BLaER1 (cell line): ENCODE results near the gene SULF2.
A peak's percentile ranks its signal among the peaks of the same experiment; 100 is the strongest.

Source experiments
- H3K27ac ChIP-seq: shearing (Covaris generic); formaldehyde crosslinking; 2 replicates; pipeline ENCODE4 v1.8.1; 2022
- H3K27me3 ChIP-seq: shearing (Covaris generic); formaldehyde crosslinking; 2 replicates; pipeline ENCODE4 v1.8.1; 2022
- H3K36me3 ChIP-seq: shearing (Covaris generic); formaldehyde crosslinking; 2 replicates; pipeline ENCODE4 v1.8.1; 2022
- H3K4me1 ChIP-seq: shearing (Covaris generic); formaldehyde crosslinking; 2 replicates; pipeline ENCODE4 v1.8.1; 2022
- H3K4me2 ChIP-seq: shearing (Covaris generic); formaldehyde crosslinking; 2 replicates; pipeline ENCODE4 v1.8.1; 2022
- H3K4me3 ChIP-seq: shearing (Covaris generic); formaldehyde crosslinking; 2 replicates; pipeline ENCODE4 v1.8.1; 2022
- H3K9ac ChIP-seq: shearing (Covaris generic); formaldehyde crosslinking; 2 replicates; pipeline ENCODE4 v1.8.1; 2022
- H3K9me3 ChIP-seq: shearing (Covaris generic); formaldehyde crosslinking; 2 replicates; pipeline ENCODE4 v1.8.1; 2022
- H4K20me1 ChIP-seq: shearing (Covaris generic); formaldehyde crosslinking; 2 replicates; pipeline ENCODE4 v1.8.1; 2022
- Cebpa-rat ChIP-seq: shearing (Covaris generic); IDR thresholded peaks from 2 replicates; pipeline ENCODE4 v1.8.1; 2022

The SULF2 gene

DNA sequence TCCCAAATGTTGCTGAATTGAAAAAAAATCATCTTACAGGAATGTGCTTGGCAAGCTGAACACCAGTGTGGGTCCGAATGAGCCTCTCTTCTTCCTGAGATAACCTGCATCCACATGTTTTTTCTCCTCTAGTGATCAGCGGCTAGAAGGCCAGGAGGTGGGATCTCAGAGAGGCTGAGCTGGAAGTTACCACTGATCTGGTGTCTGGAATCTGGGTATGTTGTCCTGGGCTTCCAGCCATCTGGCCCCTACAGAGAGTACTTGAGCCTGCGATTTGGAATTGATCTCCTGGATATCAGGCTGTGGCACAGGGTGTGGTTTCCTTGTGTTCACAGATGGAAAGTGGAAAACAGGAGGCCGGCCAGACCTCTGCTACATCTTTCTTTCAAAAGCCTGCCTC lies 35.9 kb downstream of the SULF2 start:
- H3K4me2 ChIP-seq, result peak overlapping the region; percentile 45; the same call in 1 of the 2 replicates
- no peaks in the 10 kb centered on the region for H4K20me1 ChIP-seq
- H3K4me1 ChIP-seq, result peaks cover 18% of the 10 kb centered on the region
- H3K27me3 ChIP-seq, result no peaks in the 10 kb centered on the region
- H3K4me3 ChIP-seq, result no peak overlapping the region
- H3K27ac ChIP-seq, result no peak overlapping the region
- H3K9me3 ChIP-seq, result no peaks in the 10 kb centered on the region
- no peak for TF ChIP-seq Cebpa-rat
- H3K9ac ChIP-seq, result no peak overlapping the region
- H3K36me3 ChIP-seq, result no peaks in the 10 kb centered on the region

DNA sequence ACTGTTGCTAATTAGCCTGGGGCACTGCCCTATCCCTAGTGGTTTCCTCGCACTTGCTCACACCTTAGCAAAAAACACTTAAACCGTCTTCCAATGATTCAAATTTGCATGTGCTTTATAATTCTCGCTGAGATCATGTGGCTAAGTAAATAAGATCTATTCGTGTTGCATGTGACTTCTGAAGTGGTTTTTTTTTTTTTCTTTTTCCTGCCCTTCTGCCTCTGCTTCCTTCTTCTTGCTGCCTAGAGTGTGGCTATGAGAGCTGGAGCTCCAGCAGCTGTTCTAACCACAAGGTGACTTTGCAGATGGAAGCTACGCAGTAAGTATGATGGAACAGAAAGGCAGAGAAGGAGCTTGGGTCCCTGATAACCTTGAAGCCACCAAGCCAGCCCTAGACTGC lies 36.5 kb downstream of the SULF2 start:
- no peaks in the 10 kb centered on the region for H3K36me3 ChIP-seq
- no peaks in the 10 kb centered on the region for H3K27me3 ChIP-seq
- H3K27ac ChIP-seq, result 0 out of 2 replicates have a peak overlapping the region, but pooled peaks have one; percentile 3
- H4K20me1 ChIP-seq, result no peaks in the 10 kb centered on the region
- TF ChIP-seq Cebpa-rat, result no peak
- H3K4me3 ChIP-seq, result no peak overlapping the region
- H3K9ac ChIP-seq, result no peak overlapping the region; the same call in 1 of the 2 replicates
- H3K4me2 ChIP-seq, result peak overlapping the region; percentile 45
- H3K4me1 ChIP-seq, result peaks cover 18% of the 10 kb centered on the region
- H3K9me3 ChIP-seq, result no peaks in the 10 kb centered on the region

DNA sequence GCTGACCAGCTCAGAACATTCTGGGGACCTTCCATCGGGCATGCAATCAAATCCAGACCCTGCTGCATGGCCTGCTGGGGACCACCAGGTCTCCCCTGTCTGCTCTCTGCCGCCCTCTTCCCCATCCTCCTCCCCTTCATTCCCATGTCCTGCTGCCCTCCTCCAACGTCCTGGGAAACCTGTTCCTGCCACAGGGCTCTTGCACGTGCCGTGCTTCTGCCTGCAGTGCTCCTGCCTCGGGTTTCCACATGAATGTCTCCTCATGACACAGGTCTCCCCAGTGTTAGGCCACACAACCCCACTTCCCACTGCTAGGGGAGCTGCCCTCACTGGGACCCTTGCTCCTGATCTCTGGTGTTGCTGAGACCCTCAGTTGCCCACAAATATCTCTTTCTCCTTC lies 37.2 kb downstream of the SULF2 start:
- TF ChIP-seq Cebpa-rat, result no peak
- no peak overlapping the region for H3K4me3 ChIP-seq
- H4K20me1 ChIP-seq, result no peaks in the 10 kb centered on the region
- no peak overlapping the region for H3K9ac ChIP-seq
- no peaks in the 10 kb centered on the region for H3K36me3 ChIP-seq
- H3K27me3 ChIP-seq, result no peaks in the 10 kb centered on the region
- no peaks in the 10 kb centered on the region for H3K9me3 ChIP-seq
- H3K4me2 ChIP-seq, result peak overlapping the region; percentile 45
- H3K4me1 ChIP-seq, result peaks cover 18% of the 10 kb centered on the region
- H3K27ac ChIP-seq, result 0 out of 2 replicates have a peak overlapping the region, but pooled peaks have one; percentile 3

DNA sequence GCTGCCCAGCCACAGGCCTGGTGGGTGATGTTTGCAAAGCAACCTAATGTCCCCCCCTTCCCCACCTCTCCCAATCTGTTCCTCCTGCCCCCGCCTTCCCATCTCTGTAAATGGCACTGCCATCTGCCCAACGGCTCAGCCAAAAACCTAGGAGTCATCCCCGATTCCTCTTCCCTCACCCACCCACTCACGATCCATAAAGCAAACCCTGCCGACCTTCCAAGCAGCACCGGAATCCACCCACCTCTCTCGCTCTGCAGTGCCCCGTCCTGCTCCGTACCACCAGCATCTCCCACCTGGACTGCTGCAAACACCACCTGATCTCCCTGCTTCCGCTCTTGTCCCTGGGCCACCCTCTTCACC lies 37.6 kb downstream of the SULF2 start:
- Histone ChIP-seq H3K9me3 (no peaks in the 10 kb centered on the region), H3K9ac (no peak overlapping the region), H3K27me3 (no peaks in the 10 kb centered on the region), H3K4me2 (no peak overlapping the region), H3K36me3 (no peaks in the 10 kb centered on the region), H3K27ac (no peak overlapping the region), H3K4me1 (peaks cover 18% of the 10 kb centered on the region), H4K20me1 (no peaks in the 10 kb centered on the region), H3K4me3 (no peak overlapping the region)
- TF ChIP-seq Cebpa-rat, result no peak

DNA sequence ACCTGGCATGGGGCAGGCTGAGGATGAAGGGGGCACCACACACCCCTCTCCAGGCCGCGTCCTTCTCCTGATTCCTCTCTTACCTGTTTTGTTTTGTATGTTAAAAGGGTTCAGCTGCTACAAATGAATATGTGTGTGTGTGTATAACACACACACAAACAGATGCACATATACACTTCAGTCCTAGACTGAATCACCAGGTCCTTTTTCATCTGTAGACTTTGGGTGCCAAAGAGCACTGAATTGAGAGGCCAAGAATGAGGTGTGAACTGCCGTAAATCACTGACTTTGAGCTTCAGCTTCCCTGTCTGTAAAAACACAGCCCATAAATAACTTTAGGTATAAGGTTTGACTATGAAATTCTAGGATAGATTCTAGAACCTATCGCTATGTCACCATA lies 40.5 kb downstream of the SULF2 start:
- no peak overlapping the region for H3K4me3 ChIP-seq
- H3K27ac ChIP-seq, result no peak overlapping the region
- no peaks in the 10 kb centered on the region for H3K36me3 ChIP-seq
- H3K9me3 ChIP-seq, result no peaks in the 10 kb centered on the region
- no peaks in the 10 kb centered on the region for H3K27me3 ChIP-seq
- H4K20me1 ChIP-seq, result no peaks in the 10 kb centered on the region
- H3K4me1 ChIP-seq, result peaks cover 18% of the 10 kb centered on the region
- H3K4me2 ChIP-seq, result no peak overlapping the region
- no peak for TF ChIP-seq Cebpa-rat
- H3K9ac ChIP-seq, result no peak overlapping the region

DNA sequence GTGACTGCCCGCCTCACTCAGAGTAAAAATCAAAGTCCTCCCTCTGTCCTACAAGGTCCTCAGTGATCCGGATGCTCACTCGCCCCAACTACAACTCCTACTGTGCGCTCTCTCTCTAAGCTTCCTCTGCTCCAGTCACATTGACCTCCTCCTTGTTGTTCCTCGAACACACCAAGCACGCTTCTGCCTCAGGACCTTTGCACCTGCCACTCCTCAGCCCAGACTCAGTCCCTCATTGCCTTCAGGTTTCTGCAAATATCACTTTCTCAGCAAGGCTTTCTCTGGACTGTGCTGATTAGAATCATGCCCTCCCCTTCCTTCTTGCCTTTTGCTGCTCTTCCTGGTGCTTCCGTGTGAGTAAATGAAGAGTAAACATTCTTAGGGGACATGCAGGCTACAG lies 41.6 kb downstream of the SULF2 start:
- Histone ChIP-seq H3K27ac (no peak overlapping the region), H3K4me1 (peaks cover 8% of the 10 kb centered on the region), H4K20me1 (no peaks in the 10 kb centered on the region), H3K4me3 (no peak overlapping the region), H3K4me2 (no peak overlapping the region), H3K9me3 (no peaks in the 10 kb centered on the region), H3K36me3 (no peaks in the 10 kb centered on the region), H3K27me3 (no peaks in the 10 kb centered on the region), H3K9ac (no peak overlapping the region)
- TF ChIP-seq Cebpa-rat, result no peak

DNA sequence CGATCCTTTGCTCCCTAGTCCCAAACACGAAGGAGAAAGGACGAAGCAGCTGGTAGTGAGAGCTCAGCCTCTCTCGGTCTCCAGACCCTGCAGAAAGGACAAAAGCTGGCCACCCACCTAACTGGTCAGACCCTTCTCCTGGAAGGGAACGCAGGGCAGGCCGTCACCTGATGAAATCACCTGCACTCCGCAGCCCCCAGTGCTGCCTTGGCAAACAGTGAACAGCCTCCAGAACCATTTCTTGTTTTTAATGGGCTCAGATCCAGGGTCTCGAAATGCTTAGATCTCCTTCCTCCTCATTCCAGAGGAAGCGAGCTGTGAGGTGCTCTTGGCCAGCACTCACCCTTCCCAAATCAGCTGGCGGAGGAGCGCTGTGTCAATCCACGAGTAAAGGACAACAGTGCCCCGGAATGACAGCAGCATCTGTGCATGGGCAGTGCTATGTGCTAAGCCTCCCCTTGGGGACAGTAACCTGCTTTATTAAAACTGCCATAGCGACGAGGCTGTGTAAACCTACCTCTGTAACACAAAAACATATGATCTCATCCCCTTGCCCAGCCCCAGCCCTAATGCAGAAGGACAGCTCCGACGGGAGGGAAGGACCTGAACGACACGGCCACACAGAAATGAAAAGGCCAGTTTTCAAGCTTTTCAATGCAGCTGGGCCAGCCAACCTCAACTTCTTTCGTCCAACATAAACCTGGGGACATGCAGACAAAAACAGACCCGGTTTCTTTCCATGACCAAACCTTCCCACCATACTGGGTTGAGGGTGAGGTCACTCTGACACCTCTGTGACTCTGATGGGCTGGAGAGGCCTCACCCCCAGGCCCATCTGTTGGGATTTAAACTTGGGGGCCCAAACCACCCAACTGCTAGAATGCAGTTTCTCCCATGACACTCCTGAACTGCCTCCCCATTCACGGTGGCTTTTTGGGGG lies 43.3 kb downstream of the SULF2 start:
- H3K4me2 ChIP-seq, result no peak overlapping the region
- no peaks in the 10 kb centered on the region for H3K4me1 ChIP-seq
- no peaks in the 10 kb centered on the region for H3K36me3 ChIP-seq
- no peak overlapping the region for H3K4me3 ChIP-seq
- no peaks in the 10 kb centered on the region for H3K27me3 ChIP-seq
- H3K9ac ChIP-seq, result no peak overlapping the region
- no peaks in the 10 kb centered on the region; the same call in 1 of the 2 replicates for H3K9me3 ChIP-seq
- TF ChIP-seq Cebpa-rat, result no peak
- H4K20me1 ChIP-seq, result no peaks in the 10 kb centered on the region
- H3K27ac ChIP-seq, result no peak overlapping the region

DNA sequence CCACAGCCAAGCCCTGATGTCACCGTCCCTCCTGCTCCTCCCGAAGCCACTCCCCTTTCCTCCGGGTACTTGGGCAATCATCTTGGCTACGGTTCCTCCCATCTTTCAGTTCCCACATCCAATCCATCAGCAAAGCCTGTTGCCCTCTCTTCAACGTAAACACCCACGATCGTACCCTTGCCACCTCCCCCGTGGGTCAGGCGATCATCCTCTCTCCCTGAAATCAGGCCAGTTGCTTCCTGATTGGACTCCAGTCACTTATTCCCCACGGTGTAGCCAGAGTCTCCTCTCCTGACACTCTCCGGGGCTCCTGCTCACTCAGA lies 44.5 kb downstream of the SULF2 start:
- H3K36me3 ChIP-seq, result no peaks in the 10 kb centered on the region
- no peaks in the 10 kb centered on the region; the same call in 1 of the 2 replicates for H3K9me3 ChIP-seq
- H3K4me1 ChIP-seq, result no peaks in the 10 kb centered on the region
- TF ChIP-seq Cebpa-rat, result no peak
- no peaks in the 10 kb centered on the region for H4K20me1 ChIP-seq
- no peak overlapping the region for H3K4me3 ChIP-seq
- no peak overlapping the region for H3K27ac ChIP-seq
- H3K27me3 ChIP-seq, result no peaks in the 10 kb centered on the region
- H3K4me2 ChIP-seq, result no peak overlapping the region
- no peak overlapping the region for H3K9ac ChIP-seq

DNA sequence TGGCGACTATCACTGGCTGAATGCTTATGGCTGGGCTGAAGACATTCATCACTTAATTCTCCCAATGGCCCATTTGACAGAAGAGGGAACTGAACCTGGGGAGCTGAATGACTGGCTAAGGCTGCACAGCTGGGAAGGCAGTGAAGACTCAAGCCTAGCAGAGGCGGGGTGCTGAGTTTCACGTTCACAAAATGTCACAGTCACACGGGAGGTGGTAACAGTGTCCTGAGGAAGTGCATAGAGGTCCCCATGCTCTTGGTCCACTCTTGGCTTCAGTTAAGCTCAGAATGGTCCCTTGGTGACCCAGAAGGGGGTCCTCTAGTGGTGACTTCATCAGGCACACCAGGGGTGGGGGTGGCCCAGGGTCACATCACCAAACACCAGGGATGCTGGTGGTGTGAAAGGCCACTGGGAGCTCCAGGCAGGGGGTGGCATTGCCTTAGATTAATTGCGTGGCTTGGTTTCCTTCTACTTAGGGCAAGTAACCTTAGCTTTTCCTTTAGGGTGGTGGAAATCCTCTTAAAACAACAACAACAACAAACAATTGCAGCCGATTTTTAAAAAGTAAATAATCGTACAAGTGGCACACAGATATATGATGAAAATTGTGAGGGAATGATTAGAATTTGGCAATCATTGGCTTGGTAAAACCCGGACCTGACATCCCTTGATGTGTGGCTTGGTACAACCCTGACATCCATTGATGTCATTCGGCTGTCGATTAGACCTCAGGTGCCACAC lies 45.0 kb downstream of the SULF2 start:
- Histone ChIP-seq H3K4me1 (0 out of 2 replicates have a peak, but pooled peaks cover 4% of the 10 kb centered on the region), H4K20me1 (no peaks in the 10 kb centered on the region), H3K9me3 (no peaks in the 10 kb centered on the region; the same call in 1 of the 2 replicates), H3K4me3 (no peak overlapping the region), H3K27ac (no peak overlapping the region), H3K36me3 (no peaks in the 10 kb centered on the region), H3K4me2 (no peak overlapping the region), H3K27me3 (no peaks in the 10 kb centered on the region), H3K9ac (no peak overlapping the region)
- no peak for TF ChIP-seq Cebpa-rat

DNA sequence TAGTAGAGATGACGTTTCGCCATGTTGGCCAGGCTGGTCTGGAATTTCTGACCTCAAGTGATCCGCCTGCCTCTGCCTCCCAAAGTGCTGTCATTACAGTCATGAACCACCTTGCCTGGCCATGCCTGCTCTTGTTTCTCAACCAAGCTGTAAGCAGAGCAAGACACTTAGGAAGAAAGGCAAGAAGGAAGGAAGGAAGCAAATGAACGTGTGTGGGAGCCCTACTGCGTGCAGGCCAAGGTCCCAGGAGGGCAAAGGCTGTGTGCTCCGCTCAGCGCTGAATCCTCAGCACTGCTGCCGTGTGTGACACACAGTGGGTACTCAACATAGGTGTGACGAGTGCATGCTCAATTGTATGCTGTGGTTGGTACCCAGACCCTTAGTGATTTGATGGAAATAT lies 47.4 kb downstream of the SULF2 start:
- no peaks in the 10 kb centered on the region for H3K27me3 ChIP-seq
- 0 out of 2 replicates have a peak, but pooled peaks cover 4% of the 10 kb centered on the region for H3K4me1 ChIP-seq
- no peak overlapping the region for H3K4me3 ChIP-seq
- H3K9me3 ChIP-seq, result no peaks in the 10 kb centered on the region; the same call in 1 of the 2 replicates
- H3K9ac ChIP-seq, result no peak overlapping the region
- TF ChIP-seq Cebpa-rat, result no peak
- H3K27ac ChIP-seq, result no peak overlapping the region
- H4K20me1 ChIP-seq, result no peaks in the 10 kb centered on the region
- no peaks in the 10 kb centered on the region for H3K36me3 ChIP-seq
- H3K4me2 ChIP-seq, result no peak overlapping the region
